GM12801 (cell line): ENCODE measurements around the gene PANK2.

ENCODE experiments used
- CTCF ChIP-seq: IDR thresholded peaks from one replicate; pipeline ENCODE4 v1.5.1; 2011; ENCODE audit warnings: control low read depth; ENCODE audit not compliant: insufficient read length; ENCODE audit errors: extremely low read depth

The PANK2 gene

GRCh38 chr20:3854462-3854871 is 34.7 kb upstream of the PANK2 start:
- no peak for TF ChIP-seq CTCF

- no peak for TF ChIP-seq CTCF
These were observed 31.8 kb upstream of the PANK2 start for GRCh38 chr20:3857405-3857804.

DNA sequence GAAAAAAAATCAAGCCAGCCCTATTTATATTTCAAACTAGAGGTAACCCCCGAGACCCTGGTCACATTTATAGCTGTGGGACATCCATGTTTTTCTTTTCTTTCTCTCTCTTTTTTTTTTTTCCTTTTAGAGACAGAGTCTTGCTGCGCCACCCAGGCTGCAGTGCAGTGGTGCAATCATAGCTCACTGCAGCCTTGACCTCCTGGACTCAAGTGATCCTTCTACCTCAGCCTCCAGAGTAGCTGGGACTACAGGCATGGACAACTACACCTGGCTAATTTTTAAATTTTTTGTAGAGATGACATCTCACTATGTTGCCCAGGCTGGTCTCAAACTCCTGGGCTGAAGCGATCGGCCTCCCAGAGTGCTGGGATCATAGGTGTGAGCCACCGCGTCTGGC is 30.5 kb upstream of the PANK2 start:
- no peak for TF ChIP-seq CTCF

DNA sequence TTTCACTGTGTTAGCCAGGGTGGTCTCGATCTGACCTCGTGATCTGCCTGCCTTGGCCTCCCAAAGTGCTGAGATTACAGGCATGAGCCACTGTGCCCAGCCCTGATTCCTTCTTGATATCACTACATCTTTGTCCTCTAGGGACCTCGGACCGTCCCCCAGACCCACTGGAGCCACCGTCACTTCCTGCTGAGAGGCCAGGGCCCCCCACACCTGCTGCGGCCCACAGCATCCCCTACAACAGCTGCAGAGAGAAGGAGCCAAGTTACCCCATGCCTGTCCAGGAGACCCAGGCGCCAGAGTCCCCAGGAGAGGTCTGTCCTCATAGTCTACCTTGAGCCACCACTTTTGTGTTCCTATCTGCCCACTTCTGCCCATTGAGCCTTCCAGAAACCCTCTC is 28.0 kb upstream of the PANK2 start:
- no peak for TF ChIP-seq CTCF

DNA sequence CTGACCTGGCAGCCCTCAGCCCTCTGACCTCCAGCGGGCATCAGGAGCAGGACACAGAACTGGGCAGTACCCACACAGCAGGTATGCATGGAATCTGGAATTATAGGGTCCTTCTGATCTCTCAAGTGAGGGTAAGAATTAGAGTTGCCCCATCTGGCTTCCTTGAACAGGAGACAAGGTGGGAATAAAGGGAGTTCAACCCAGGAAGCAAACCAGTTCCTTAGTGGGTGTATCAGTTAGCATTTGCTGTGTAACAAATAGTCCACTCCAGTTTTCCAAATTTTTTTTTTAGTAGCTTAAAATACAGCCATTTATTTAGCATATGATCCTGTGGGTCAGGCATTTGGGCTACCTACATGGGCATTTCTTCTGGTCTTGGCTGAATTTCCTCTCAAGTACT is 26.9 kb upstream of the PANK2 start:
- TF ChIP-seq CTCF = no peak

DNA sequence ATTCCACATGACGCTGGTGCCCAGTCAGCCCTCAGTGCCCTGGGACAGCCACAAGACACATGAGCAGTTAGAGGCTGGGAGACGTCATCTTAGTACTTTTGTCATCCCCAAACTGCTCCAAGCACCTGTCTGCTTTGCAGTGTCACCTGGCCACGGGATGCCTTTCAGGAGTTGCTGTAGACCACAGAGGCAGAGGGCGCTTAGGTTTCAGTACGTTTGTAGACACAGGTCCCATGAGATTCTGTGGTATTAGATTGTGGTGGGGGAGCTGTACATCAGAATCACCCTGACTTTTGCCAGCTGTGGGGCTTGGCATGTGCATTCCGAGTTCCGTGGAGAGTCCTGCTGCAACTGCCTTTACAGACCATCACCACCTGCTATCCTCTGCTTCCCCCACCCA is 25.9 kb upstream of the PANK2 start:
- no peak for TF ChIP-seq CTCF

DNA sequence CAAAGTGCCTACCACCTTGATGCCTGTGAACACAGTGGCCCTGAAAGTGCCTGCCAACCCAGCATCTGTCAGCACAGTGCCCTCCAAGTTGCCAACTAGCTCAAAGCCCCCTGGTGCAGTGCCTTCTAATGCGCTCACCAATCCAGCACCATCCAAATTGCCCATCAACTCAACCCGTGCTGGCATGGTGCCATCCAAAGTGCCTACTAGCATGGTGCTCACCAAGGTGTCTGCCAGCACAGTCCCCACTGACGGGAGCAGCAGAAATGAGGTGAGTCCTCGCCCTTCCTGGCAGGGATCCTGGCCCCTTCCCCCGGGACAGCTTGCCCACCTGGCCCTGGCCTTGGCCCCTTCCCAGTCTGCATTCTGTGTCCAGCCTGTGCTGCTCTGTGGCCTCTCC is 24.7 kb upstream of the PANK2 start:
- TF ChIP-seq CTCF = no peak
